PC-3 (cell line): ENCODE results near the gene FBXO42.

Experiments
- EZH2 ChIP-seq: fragments of 300-600 bp; sonication (generic); IDR thresholded peaks from one replicate; pipeline ENCODE4 v1.6.1; 2017; ENCODE audit warnings: antibody characterized with exemption, mild to moderate bottlenecking, low read length; ENCODE audit not compliant: unreplicated experiment
- EZH2phosphoT487 ChIP-seq: fragments of 300-600 bp; sonication (generic); IDR thresholded peaks from 2 replicates; pipeline ENCODE4 v1.6.1; 2018; ENCODE audit warnings: mild to moderate bottlenecking, antibody characterized with exemption, low read length, borderline replicate concordance
- TF ChIP-seq, protein P1 (sequence below): fragments of 300-600 bp; sonication (generic); conservative IDR thresholded peaks from 2 replicates; pipeline ENCODE4 v1.5.1; 2017; ENCODE audit warnings: antibody characterized with exemption, low read depth, mild to moderate bottlenecking, low read length

DNA sequence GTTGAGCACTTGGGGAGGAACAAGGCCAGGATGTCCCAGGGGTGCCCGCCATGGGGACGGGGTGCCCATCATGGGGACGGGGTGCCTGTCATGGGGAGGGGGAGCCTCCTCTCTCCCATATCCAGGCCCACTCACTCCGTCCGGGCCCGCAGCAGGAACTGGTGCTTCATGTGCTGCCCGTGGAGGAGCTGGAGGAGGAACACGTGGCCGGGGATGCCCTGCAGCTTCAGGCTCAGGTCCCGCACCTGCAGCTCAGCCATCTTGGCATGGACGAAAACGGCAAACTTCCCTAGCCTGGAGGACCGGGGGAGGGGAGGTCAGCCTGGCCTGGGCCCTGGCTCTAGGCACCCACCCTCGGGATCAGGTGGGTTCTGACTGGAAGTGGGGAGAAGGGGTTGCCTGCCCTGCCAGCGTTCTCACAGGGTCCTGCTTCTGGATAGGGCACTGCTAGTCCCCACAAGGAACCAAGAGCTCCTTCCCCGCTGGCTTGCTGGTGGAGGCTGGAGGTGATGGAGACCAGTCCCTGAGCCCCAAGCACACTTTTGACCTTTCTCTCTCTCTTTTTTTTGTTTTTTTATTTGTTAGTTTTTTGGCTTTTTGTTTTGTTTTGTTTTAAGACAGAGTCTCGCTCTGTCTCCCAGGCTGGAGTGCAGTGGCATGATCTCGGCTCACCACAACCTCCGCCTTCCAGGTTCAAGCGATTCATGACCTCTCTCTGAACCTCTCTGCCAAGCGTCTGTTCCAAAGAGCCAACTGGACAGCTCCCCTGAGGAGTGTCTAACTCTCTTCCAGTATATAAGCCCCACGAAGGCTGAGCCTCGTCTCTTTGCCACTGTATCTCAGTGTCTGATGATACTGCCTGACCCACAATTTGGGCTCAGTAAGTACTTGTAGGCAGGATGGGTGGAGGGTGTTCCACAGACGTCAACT lies 149.7 kb downstream of the FBXO42 start:
- TF ChIP-seq, protein P1, sequence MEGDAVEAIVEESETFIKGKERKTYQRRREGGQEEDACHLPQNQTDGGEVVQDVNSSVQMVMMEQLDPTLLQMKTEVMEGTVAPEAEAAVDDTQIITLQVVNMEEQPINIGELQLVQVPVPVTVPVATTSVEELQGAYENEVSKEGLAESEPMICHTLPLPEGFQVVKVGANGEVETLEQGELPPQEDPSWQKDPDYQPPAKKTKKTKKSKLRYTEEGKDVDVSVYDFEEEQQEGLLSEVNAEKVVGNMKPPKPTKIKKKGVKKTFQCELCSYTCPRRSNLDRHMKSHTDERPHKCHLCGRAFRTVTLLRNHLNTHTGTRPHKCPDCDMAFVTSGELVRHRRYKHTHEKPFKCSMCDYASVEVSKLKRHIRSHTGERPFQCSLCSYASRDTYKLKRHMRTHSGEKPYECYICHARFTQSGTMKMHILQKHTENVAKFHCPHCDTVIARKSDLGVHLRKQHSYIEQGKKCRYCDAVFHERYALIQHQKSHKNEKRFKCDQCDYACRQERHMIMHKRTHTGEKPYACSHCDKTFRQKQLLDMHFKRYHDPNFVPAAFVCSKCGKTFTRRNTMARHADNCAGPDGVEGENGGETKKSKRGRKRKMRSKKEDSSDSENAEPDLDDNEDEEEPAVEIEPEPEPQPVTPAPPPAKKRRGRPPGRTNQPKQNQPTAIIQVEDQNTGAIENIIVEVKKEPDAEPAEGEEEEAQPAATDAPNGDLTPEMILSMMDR: no peak
- TF ChIP-seq EZH2phosphoT487 (no peak), EZH2 (no peak)
